ENCODE measurements around the gene JARID2.

Gene JARID2

GRCh38 chr6:15460110-15460727 is 214.3 kb downstream of the JARID2 start:
- TF ChIP-seq, protein P1, sequence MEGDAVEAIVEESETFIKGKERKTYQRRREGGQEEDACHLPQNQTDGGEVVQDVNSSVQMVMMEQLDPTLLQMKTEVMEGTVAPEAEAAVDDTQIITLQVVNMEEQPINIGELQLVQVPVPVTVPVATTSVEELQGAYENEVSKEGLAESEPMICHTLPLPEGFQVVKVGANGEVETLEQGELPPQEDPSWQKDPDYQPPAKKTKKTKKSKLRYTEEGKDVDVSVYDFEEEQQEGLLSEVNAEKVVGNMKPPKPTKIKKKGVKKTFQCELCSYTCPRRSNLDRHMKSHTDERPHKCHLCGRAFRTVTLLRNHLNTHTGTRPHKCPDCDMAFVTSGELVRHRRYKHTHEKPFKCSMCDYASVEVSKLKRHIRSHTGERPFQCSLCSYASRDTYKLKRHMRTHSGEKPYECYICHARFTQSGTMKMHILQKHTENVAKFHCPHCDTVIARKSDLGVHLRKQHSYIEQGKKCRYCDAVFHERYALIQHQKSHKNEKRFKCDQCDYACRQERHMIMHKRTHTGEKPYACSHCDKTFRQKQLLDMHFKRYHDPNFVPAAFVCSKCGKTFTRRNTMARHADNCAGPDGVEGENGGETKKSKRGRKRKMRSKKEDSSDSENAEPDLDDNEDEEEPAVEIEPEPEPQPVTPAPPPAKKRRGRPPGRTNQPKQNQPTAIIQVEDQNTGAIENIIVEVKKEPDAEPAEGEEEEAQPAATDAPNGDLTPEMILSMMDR (conservative IDR thresholded peaks at IDR 0.05; ENCODE audit: low read depth, low read length) = no peak
- DNase-seq (ENCODE audit: low read depth) = no peak
- no peak overlapping the region for H3K4me3 ChIP-seq (ENCODE audit: low read length)

- H3K4me3 ChIP-seq (ENCODE audit: low read length) = no peak overlapping the region
- no peak for DNase-seq (ENCODE audit: low read depth)
- TF ChIP-seq, protein P1 (conservative IDR thresholded peaks at IDR 0.05; ENCODE audit: low read depth, low read length) = no peak
Observed at GRCh38 chr6:15461127-15461944, 215.5 kb downstream of the JARID2 start.

- DNase-seq (ENCODE audit: low read depth) = no peak
- TF ChIP-seq, protein P1 (conservative IDR thresholded peaks at IDR 0.05; ENCODE audit: low read depth, low read length) = no peak
- H3K4me3 ChIP-seq (ENCODE audit: low read length) = no peak overlapping the region
Observed at GRCh38 chr6:15462256-15462655, 216.4 kb downstream of the JARID2 start.

DNA sequence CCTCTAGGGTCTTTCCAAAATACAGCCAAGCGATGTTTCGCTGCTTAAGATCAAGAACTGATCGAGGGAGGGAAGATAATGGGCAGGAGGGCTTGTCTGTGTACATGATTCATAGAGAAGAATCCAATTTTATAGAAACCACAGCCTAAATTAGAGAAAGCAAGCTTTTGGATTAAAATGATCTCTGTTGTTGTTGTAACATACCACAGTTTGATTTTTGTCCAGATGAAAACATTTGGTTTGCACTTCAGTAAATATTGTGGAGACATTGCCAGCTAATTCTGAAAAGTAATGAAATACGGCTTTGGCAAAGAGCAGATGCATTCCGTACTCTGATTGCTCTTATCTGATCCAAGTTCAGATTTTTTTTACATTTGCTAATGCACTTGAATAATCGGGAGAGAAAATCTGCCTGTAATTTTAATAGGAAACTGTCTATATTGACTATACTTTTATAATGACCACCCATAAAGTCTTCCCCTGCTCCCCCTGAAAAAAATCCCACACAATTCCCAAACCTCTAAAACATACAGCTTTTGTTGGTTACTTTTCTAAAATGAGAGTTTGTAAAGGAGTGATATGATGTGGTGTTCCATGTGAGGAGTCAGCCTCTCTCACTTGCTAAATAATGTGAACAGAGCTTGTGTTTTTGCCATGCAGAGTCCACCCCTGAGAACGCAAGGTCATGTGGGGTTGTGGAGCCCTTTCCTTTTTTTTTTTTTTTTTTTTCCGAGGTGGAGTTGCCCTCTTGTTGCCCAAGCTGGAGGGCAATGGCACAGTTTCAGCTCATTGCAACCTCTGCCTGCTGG is 217.1 kb downstream of the JARID2 start:
- TF ChIP-seq, protein P1 (conservative IDR thresholded peaks at IDR 0.05; ENCODE audit: low read depth, low read length) = no peak
- no peak for DNase-seq (ENCODE audit: low read depth)
- no peak overlapping the region for H3K4me3 ChIP-seq (ENCODE audit: low read length)

- DNase-seq (ENCODE audit: low read depth) = peak; percentile 78
- no peak overlapping the region for H3K4me3 ChIP-seq (ENCODE audit: low read length)
- TF ChIP-seq, protein P1 (conservative IDR thresholded peaks at IDR 0.05; ENCODE audit: low read depth, low read length) = peak; percentile 71
Observed at GRCh38 chr6:15464211-15464725, 218.4 kb downstream of the JARID2 start.

DNA sequence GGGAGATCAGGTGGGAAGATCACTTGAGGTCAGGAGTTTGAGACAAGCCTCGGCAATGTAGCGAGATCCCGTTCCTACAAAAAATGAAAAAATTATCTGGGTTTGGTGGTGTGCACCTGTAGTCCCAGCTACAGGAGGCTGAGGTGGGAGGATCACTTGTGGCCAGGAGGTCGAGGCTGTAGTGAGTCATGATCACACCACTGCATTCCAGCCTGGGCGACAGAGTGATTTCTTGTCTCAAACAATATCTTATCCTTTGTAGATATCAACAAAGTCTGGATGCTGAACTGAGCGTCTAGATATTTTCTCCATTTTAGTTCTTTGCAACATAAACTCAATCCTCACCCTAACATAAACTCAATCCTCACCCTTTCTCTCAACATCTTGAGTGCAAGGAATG is 219.3 kb downstream of the JARID2 start:
- DNase-seq (ENCODE audit: low read depth) = no peak
- no peak overlapping the region for H3K4me3 ChIP-seq (ENCODE audit: low read length)
- TF ChIP-seq, protein P1 (conservative IDR thresholded peaks at IDR 0.05; ENCODE audit: low read depth, low read length) = no peak
